HL-60 (cell line): ENCODE results near the gene RELL1.

Experiments
- GABPA ChIP-seq: IDR thresholded peaks from 2 replicates; pipeline ENCODE4 v1.6.1; 2012; ENCODE audit warnings: low read depth
- POLR2AphosphoS5 ChIP-seq: IDR thresholded peaks from 2 replicates; pipeline ENCODE4 v1.6.1; 2012; ENCODE audit warnings: low read depth
- TF ChIP-seq, protein P1 (sequence below): IDR thresholded peaks from one replicate; pipeline ENCODE4 v1.5.1; 2011; ENCODE audit warnings: low read length, control low read depth, inconsistent platforms; ENCODE audit not compliant: insufficient read depth
- TF ChIP-seq, protein P2 (sequence below): IDR thresholded peaks from 2 replicates; pipeline ENCODE4 v1.6.1; 2012; ENCODE audit warnings: low read depth; ENCODE audit not compliant: insufficient replicate concordance

GRCh38 chr4:37629713-37630112 is 56.5 kb downstream of the RELL1 start:
- TF ChIP-seq, protein P1, sequence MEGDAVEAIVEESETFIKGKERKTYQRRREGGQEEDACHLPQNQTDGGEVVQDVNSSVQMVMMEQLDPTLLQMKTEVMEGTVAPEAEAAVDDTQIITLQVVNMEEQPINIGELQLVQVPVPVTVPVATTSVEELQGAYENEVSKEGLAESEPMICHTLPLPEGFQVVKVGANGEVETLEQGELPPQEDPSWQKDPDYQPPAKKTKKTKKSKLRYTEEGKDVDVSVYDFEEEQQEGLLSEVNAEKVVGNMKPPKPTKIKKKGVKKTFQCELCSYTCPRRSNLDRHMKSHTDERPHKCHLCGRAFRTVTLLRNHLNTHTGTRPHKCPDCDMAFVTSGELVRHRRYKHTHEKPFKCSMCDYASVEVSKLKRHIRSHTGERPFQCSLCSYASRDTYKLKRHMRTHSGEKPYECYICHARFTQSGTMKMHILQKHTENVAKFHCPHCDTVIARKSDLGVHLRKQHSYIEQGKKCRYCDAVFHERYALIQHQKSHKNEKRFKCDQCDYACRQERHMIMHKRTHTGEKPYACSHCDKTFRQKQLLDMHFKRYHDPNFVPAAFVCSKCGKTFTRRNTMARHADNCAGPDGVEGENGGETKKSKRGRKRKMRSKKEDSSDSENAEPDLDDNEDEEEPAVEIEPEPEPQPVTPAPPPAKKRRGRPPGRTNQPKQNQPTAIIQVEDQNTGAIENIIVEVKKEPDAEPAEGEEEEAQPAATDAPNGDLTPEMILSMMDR, result no peak
- no peak for TF ChIP-seq POLR2AphosphoS5
- TF ChIP-seq, protein P2, sequence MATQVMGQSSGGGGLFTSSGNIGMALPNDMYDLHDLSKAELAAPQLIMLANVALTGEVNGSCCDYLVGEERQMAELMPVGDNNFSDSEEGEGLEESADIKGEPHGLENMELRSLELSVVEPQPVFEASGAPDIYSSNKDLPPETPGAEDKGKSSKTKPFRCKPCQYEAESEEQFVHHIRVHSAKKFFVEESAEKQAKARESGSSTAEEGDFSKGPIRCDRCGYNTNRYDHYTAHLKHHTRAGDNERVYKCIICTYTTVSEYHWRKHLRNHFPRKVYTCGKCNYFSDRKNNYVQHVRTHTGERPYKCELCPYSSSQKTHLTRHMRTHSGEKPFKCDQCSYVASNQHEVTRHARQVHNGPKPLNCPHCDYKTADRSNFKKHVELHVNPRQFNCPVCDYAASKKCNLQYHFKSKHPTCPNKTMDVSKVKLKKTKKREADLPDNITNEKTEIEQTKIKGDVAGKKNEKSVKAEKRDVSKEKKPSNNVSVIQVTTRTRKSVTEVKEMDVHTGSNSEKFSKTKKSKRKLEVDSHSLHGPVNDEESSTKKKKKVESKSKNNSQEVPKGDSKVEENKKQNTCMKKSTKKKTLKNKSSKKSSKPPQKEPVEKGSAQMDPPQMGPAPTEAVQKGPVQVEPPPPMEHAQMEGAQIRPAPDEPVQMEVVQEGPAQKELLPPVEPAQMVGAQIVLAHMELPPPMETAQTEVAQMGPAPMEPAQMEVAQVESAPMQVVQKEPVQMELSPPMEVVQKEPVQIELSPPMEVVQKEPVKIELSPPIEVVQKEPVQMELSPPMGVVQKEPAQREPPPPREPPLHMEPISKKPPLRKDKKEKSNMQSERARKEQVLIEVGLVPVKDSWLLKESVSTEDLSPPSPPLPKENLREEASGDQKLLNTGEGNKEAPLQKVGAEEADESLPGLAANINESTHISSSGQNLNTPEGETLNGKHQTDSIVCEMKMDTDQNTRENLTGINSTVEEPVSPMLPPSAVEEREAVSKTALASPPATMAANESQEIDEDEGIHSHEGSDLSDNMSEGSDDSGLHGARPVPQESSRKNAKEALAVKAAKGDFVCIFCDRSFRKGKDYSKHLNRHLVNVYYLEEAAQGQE, result no peak
- no peak for TF ChIP-seq GABPA
